D721Med (cell line): ENCODE measurements around the gene DNAJC12.

Experiments used
- DNase-seq: peaks from one replicate; pipeline ENCODE4 v3.0.0; 2011; ENCODE audit warnings: low spot score; ENCODE audit not compliant: insufficient read length
- FAIRE-seq: peaks from 2 replicates; lab custom pipeline; 2011; peaks lifted over from hg19 to GRCh38; lab: Jason Lieb, UNC
- TF ChIP-seq, protein P1 (sequence below): IDR thresholded peaks from 2 replicates; pipeline ENCODE4 v1.5.1; 2012; ENCODE audit warnings: mild to moderate bottlenecking, control low read depth; ENCODE audit not compliant: insufficient read depth; ENCODE audit errors: missing control alignments

The DNAJC12 gene

DNA sequence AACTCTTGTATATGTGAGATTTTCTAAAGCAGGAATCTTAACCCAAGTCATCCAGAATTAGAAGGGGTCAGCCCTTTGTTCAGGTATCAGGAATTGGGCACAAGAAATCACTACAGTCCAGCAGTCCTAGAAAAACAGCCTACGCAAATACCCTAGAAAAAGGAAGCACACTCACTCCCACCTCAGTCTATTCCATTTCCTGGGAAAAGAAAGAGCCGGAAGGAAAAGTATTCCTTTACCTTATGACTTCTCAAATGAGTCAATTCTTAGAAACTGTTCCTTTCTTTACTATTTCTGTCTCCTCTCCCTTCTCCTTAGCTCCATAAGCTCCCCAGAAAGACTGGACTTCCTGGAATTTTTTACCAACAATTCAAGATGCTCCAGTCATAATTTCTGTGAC, 62.7 kb downstream of the DNAJC12 start:
- no peak for DNase-seq
- FAIRE-seq: no peak
- TF ChIP-seq, protein P1, sequence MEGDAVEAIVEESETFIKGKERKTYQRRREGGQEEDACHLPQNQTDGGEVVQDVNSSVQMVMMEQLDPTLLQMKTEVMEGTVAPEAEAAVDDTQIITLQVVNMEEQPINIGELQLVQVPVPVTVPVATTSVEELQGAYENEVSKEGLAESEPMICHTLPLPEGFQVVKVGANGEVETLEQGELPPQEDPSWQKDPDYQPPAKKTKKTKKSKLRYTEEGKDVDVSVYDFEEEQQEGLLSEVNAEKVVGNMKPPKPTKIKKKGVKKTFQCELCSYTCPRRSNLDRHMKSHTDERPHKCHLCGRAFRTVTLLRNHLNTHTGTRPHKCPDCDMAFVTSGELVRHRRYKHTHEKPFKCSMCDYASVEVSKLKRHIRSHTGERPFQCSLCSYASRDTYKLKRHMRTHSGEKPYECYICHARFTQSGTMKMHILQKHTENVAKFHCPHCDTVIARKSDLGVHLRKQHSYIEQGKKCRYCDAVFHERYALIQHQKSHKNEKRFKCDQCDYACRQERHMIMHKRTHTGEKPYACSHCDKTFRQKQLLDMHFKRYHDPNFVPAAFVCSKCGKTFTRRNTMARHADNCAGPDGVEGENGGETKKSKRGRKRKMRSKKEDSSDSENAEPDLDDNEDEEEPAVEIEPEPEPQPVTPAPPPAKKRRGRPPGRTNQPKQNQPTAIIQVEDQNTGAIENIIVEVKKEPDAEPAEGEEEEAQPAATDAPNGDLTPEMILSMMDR: no peak

GRCh38 chr10:67772894-67773511, 65.0 kb downstream of the DNAJC12 start:
- no peak for FAIRE-seq
- TF ChIP-seq, protein P1: no peak
- no peak for DNase-seq

- DNase-seq (no peak), FAIRE-seq (no peak)
- TF ChIP-seq, protein P1: no peak
Measured at GRCh38 chr10:67772151-67772550, 65.8 kb downstream of the DNAJC12 start.

DNA sequence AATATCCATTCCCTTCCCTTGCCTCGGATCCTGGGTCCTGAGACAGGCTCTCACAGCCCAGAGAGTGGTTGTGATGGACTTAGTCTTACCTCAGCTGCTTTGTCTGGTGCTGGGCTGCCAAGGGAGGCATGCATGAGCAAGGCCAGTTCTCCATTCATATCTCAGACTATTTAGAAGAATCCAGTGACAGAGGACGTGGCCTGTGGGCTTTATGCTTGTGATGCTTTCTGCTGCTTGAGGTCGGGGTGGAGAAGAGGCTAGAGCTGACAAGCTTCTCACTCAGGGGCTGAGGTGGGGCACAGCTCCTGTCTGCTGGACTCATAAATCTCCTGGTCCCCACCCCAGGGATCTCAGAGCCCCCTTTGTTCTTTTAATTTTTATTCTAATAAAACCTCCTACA, 66.8 kb downstream of the DNAJC12 start:
- FAIRE-seq: no peak
- TF ChIP-seq, protein P1: no peak
- no peak for DNase-seq

- TF ChIP-seq, protein P1: no peak
- no peak for DNase-seq
- no peak for FAIRE-seq
Measured at GRCh38 chr10:67770537-67770936, 67.5 kb downstream of the DNAJC12 start.

GRCh38 chr10:67767244-67767643, 70.7 kb downstream of the DNAJC12 start:
- FAIRE-seq (no peak), DNase-seq (no peak)
- TF ChIP-seq, protein P1: no peak

- DNase-seq (no peak), FAIRE-seq (no peak)
- TF ChIP-seq, protein P1: no peak
Measured at GRCh38 chr10:67764012-67764822, 73.8 kb downstream of the DNAJC12 start.
